GM19193 (cell line): Measurements from ENCODE around the gene NPHP4.

Experiments
- POLR2A ChIP-seq: IDR thresholded peaks from 4 replicates; pipeline ENCODE4 v1.6.1; 2011; ENCODE audit not compliant: insufficient read depth, insufficient read length; ENCODE audit errors: extremely low read depth

NPHP4 gene

GRCh38 chr1:5989731-5990271 is 2.4 kb downstream of the NPHP4 start:
- TF ChIP-seq POLR2A: no peak

DNA sequence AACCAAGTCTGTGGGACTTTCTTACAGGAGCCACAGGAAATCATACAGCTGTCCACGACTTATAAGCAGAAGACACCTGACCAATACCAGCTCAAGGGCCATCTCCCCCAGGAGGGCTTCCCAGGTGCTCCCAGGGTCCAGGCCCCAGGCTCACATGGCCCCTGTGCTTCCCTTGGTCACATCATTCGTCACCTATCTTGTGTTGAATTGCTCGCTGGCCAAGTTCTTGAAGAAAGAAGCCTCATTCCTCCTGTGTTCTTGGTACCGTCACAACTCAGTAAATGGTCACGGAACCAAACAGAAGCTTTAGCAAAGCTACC is 3.0 kb downstream of the NPHP4 start:
- TF ChIP-seq POLR2A: no peak

- no peak for TF ChIP-seq POLR2A
Measured at GRCh38 chr1:5988596-5989285, 3.5 kb downstream of the NPHP4 start.

DNA sequence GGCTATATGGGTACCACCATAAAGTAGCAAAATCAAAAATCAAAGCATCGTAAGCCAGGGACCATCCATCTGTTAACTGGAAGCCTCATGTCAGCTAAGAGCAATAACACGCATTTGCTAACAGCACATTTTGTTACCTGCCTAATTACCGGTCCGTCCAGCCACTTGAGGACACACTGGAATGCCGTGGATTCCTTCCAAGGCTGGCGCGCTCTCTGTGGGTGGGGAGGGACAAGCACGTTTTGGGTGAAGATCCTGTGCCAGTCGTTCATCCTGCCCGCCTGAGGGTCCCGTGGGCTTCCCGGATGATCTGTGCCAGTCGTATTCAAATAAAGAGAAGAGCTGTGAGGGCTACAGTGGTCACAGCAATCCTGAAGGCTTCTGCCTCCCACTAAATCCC is 6.2 kb downstream of the NPHP4 start:
- no peak for TF ChIP-seq POLR2A

GRCh38 chr1:5985250-5985649 is 7.0 kb downstream of the NPHP4 start:
- TF ChIP-seq POLR2A: no peak

DNA sequence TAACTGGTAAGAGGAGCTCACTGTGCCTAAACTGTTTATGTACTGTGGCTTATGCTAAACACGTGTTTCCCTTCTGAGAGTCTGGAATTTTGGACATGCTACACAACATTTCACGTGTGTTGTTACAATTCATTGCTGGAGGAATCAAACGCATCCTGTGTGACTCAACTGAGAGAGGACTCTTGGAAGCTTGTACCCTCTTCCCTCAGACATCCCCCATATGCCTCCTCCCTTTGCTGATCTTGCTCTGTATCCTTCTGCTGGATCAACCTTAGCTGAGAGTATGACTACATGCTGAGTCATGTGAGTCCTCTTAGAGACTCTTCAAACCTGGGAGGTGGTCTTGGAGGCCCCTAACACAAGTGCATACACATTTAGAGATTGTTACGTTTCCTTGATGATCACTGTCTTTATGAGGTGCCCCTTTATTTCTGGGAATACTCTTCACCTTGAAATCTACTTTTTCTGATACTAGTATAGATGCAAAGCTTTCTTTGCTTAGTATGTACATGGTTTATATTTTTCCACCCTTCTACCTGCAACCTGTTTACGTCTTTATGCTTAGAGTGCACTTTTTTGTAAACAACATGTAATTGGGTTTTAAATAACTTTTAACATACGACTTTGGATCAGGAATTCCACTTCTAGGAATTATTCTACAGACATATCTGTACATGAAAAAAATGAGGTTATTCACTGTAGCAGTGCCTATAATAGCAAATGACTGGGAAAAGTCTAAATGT is 8.7 kb downstream of the NPHP4 start:
- no peak for TF ChIP-seq POLR2A

- TF ChIP-seq POLR2A: no peak
Measured at GRCh38 chr1:5982868-5983267, 9.4 kb downstream of the NPHP4 start.

DNA sequence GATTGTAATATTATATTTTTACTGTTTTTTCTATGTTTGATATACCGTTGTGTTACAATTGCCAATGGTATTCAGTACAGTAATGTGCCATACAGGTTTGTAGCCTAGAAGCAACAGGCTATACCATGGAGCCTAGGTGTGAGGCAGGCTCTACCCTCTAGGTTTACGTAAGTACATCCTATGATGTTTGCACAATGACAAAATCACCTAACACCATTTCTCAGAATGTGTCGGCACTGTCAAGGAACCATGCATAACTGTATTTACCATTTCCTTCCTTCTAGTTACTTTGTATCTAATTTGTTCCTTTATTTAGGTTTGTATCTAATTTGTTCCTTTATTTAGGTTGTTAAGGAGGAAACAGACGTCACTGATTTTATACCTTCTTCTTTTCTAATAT is 9.9 kb downstream of the NPHP4 start:
- no peak for TF ChIP-seq POLR2A

DNA sequence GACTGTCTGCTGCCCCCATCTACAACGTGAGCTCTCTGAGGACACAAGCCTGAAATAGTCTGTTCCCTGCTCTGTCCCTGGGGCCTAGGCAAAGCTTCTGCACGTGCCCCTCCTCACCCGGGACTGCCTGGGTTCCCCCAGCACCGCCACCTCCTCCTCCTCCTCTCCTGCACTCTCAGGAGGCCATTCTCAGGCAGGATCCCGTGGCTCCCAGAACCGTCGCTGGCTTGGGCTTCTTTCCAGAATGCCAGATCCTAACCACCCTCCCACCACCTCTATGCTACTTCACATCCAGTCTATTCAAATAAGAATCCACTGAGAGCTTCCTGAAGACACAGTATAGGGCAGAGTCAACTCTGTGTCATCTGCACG is 11.2 kb downstream of the NPHP4 start:
- TF ChIP-seq POLR2A: no peak

DNA sequence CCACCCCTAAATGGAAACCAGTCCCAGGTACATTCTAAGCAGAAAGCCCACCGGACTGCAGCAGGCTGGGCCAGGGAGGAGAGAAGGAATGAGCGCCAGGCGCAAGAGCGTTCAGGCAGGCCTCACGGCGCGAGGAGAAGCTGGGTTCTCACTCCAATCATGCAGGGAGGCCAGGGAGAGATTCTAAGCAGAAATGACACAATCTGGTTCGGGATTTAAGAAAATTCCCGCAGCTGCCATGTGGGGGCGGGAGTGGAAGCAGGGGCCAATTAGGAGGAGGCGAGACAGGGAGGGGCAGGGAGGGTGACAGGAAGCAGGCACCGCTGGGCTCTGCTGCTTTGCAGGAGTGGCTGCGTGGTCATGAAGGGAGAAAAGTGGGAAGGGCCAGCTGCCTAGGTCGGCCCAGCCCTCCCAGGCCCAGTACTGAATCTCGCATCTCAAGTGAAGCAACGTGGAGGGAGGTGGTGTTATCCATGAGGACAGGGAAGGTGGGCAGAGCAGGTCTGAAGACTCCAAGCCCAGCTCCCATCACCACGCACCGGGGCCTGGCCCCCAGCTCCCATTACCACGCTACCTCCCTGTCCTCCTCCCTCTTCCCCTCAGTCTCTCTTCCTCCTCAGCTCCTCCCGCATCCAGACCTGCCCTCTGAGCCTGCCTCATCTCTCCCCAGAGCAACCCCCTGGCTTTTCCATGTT is 11.8 kb downstream of the NPHP4 start:
- no peak for TF ChIP-seq POLR2A

- TF ChIP-seq POLR2A: no peak
Measured at GRCh38 chr1:5979536-5980313, 12.5 kb downstream of the NPHP4 start.

GRCh38 chr1:5978452-5978851 is 13.8 kb downstream of the NPHP4 start:
- no peak for TF ChIP-seq POLR2A

GRCh38 chr1:5977494-5978444 is 14.5 kb downstream of the NPHP4 start:
- no peak for TF ChIP-seq POLR2A

DNA sequence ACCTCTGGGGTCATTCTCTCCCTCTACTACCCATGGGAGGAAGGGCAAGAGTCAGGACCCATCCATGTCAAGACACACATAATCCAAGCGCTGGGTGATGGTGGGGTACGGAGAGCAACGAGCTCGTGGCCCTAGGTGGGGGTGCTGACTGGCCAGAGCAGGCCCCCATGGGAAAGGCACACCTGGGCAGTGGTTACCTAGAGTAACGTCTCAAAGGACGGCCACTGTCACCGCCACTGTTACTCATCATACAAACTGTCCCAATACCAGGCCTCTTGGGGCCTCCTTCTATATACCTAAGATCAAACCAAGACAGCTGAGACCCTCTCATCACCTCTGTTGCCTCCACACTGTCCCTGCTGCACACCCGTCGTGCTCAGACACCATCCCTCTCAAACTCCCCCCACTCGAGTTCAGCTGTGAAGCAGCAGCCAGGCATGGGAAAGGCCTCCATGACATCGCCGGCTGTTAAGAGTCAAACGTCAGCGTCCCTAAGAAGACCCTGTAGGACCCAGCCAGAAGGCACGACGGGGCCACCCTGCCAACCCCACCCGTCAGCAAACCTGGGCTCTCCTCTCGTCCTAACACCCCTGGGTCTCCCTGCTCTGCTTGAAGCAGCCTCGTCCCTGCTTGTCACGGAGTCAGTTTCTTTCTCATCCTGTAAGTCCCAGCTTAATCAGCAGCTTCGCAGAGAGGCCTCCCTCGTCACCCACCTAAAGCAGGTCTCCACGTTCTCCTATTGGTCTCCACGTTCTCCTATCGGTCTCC is 15.3 kb downstream of the NPHP4 start:
- TF ChIP-seq POLR2A: no peak

DNA sequence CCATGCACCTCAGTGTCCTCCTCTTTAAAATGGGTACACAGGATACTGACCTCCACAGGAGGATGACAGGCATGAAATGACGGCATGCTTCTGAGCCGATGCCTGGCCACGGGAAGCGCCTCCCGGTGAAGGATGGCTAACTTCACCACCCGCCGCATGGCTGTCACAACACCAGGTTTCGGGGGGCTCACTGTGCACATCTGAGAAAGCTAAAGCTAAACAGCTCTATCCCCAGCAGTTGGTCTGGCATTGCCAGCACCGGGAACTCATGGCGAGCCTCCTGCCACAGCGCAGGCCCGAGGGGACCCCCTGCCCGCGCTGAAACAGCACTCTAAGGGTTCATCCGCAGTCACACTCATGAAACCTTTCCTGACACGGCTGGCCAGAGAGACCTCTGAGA is 16.0 kb downstream of the NPHP4 start:
- TF ChIP-seq POLR2A: no peak
